DOHH2 (cell line): ENCODE data around the gene LSS.

Source experiments
- EZH2phosphoT487 ChIP-seq: fragments of 200-600 bp; sonication (generic); IDR thresholded peaks from 2 replicates; pipeline ENCODE4 v1.6.1; 2017; ENCODE audit warnings: borderline replicate concordance, mild to moderate bottlenecking, antibody characterized with exemption, low read length, moderate library complexity, mixed read lengths
- TF ChIP-seq, protein P1 (sequence below): fragments of 200-600 bp; sonication (generic); IDR thresholded peaks from one replicate; pipeline ENCODE4 v1.5.1; 2014; ENCODE audit warnings: antibody characterized with exemption, mild to moderate bottlenecking, low read depth, low read length; ENCODE audit not compliant: poor library complexity, severe bottlenecking

DNA sequence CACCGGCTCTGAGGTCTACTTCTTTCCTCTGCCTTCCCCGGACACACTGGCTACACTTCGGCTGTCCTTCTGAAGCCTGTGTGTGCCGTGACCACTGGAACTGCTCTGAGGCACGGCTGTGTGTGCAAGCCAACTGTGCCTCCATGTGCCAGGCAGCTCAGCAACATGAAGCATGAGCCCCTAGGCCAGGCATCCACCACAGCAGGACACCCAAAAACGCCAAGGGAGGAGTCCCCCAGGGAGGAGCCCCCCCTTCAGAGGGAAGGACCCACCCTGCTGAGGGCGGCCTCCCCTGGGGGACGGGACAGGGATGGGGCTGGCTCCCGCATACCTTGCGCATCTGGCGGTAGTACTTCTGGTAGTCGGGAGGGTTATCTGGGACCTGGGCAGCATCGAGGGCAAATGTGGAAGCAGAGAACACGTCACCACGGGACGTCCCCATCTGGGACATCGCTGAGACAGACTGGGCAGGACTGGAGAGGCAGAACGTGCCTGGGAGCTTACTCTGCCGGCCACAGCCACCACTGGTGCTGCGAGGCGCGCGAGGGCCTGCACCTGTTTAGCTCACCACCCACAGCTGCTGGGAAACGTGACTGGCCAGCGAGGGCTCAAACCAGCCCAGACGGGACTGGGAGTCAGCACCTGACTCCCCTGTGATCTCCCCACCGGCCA is 20.5 kb downstream of the LSS start:
- TF ChIP-seq, protein P1, sequence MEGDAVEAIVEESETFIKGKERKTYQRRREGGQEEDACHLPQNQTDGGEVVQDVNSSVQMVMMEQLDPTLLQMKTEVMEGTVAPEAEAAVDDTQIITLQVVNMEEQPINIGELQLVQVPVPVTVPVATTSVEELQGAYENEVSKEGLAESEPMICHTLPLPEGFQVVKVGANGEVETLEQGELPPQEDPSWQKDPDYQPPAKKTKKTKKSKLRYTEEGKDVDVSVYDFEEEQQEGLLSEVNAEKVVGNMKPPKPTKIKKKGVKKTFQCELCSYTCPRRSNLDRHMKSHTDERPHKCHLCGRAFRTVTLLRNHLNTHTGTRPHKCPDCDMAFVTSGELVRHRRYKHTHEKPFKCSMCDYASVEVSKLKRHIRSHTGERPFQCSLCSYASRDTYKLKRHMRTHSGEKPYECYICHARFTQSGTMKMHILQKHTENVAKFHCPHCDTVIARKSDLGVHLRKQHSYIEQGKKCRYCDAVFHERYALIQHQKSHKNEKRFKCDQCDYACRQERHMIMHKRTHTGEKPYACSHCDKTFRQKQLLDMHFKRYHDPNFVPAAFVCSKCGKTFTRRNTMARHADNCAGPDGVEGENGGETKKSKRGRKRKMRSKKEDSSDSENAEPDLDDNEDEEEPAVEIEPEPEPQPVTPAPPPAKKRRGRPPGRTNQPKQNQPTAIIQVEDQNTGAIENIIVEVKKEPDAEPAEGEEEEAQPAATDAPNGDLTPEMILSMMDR = no peak
- TF ChIP-seq EZH2phosphoT487 = no peak
